Prostate gland (tissue), 2 donors: Measurements from ENCODE around the gene TIRAP.

Source experiments
- POLR2A ChIP-seq: fragments of 450-650 bp; IDR thresholded peaks from one replicate; pipeline ENCODE4 v1.6.1; 2016; ENCODE audit warnings: antibody characterized with exemption, mild to moderate bottlenecking
- TF ChIP-seq, protein P1 (sequence below), 4 experiments: fragments of 200-600 bp in 2 of 4; fragments of 450-650 bp in 2 of 4; sonication (generic) in 2 of 4; IDR thresholded peaks; 1 replicate in 3 of 4; 2 replicates in 1 of 4; pipeline ENCODE4 v1.5.1; 2016 to 2019; ENCODE audit warnings: antibody characterized with exemption in 4 of 4, mild to moderate bottlenecking in 2 of 4, moderate library complexity in 2 of 4

DNA sequence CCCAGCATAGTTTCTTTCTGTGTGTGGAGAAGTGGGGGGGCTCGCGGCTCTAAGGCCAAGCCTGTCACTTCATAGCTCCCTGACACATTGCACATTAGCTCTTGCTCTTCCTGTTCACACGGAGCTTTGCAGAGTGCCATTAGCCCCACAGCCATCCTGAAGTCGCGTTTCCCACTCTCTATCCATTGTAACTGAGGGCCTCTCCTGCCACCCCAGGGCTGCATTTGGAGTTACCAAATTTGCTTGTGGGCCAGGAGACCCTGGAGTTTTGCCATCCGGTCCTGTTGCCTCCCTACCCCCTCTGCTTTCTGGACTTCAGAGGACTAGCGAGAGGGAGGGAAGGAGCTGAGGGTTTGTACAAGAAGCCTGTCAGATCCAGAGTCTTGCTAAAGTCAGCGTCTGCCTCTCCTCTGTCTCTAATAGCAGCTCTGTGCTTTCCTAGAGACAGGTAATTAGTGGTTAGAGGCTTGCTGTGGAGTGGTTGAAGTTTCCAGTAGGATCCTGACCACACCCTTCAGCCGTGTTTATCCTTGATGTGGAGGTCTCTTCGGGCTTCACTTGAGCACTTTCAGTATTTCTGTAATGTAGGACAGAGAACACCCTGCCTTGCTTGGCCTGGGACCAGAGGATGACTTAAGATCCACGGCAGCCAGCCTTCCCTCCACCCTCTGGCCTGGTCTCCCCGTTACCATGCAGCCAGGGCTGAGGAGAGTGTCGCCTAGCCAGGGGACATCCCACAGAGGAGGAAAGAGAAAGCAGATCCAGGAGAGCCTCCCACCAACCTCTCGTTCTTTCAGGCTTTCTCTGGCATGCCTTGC lies 35.1 kb downstream of the TIRAP start:
- TF ChIP-seq POLR2A = no peak
- TF ChIP-seq, protein P1, sequence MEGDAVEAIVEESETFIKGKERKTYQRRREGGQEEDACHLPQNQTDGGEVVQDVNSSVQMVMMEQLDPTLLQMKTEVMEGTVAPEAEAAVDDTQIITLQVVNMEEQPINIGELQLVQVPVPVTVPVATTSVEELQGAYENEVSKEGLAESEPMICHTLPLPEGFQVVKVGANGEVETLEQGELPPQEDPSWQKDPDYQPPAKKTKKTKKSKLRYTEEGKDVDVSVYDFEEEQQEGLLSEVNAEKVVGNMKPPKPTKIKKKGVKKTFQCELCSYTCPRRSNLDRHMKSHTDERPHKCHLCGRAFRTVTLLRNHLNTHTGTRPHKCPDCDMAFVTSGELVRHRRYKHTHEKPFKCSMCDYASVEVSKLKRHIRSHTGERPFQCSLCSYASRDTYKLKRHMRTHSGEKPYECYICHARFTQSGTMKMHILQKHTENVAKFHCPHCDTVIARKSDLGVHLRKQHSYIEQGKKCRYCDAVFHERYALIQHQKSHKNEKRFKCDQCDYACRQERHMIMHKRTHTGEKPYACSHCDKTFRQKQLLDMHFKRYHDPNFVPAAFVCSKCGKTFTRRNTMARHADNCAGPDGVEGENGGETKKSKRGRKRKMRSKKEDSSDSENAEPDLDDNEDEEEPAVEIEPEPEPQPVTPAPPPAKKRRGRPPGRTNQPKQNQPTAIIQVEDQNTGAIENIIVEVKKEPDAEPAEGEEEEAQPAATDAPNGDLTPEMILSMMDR (IDR thresholded peaks at IDR 0.05) = no peak
